Fibroblast of lung (primary cell): ENCODE results near the gene ODAD3. TPM values are rescaled to one million over a fixed set of nuclear protein-coding genes. Genes with fewer than 3 reads are reported as not detected.
"Not testable (repeated sequence)": the region's sequence is repeated elsewhere in the genome, so short reads cannot be mapped to it uniquely, and the experiment has no call there.

ENCODE experiments used
- DNase-seq, 2 donors: peaks; one replicate each; pipeline versions ENCODE4 v3.0.0 to v3.0.0-alpha.2; 2010; ENCODE audit warnings: low read depth in 2 of 2
- H2AFZ ChIP-seq: 2 replicates; pipeline ENCODE4 v1.5.1; 2012; ENCODE audit warnings: low read length, control low read depth, inconsistent platforms
- H3K27ac ChIP-seq: 2 replicates; pipeline ENCODE4 v1.5.1; 2011; ENCODE audit warnings: low read length, control low read depth; ENCODE audit not compliant: insufficient read depth
- H3K27me3 ChIP-seq: 2 replicates; pipeline ENCODE4 v1.5.1; 2011; ENCODE audit warnings: mild to moderate bottlenecking, low read length; ENCODE audit not compliant: control insufficient read depth, insufficient read depth
- H3K36me3 ChIP-seq: 2 replicates; pipeline ENCODE4 v1.5.1; 2011; ENCODE audit warnings: low read length; ENCODE audit not compliant: control insufficient read depth, insufficient read depth
- H3K4me1 ChIP-seq: 2 replicates; pipeline ENCODE4 v1.5.1; 2011; ENCODE audit warnings: low read length; ENCODE audit not compliant: control insufficient read depth, insufficient read depth; ENCODE audit errors: extremely low read depth
- H3K4me2 ChIP-seq: 2 replicates; pipeline ENCODE4 v1.5.1; 2011; ENCODE audit warnings: low read length, control low read depth; ENCODE audit not compliant: insufficient read depth; ENCODE audit errors: extremely low read depth
- H3K4me3 ChIP-seq, 4 experiments: fragments of 200-600 bp in 1 of 4; sonication (generic) in 1 of 4; replicated peaks in 1 of 4; 2 replicates each; pipeline ENCODE4 v1.5.1; 2011 to 2016; ENCODE audit warnings: low read length in 4 of 4, low read depth in 3 of 4, mild to moderate bottlenecking in 3 of 4, control low read depth in 2 of 4, inconsistent platforms in 1 of 4, mixed read lengths in 1 of 4; ENCODE audit not compliant: insufficient read depth in 1 of 4; ENCODE audit errors: control extremely low read depth in 1 of 4
- H3K79me2 ChIP-seq: 2 replicates; pipeline ENCODE4 v1.5.1; 2012; ENCODE audit warnings: mild to moderate bottlenecking, low read length, inconsistent platforms; ENCODE audit not compliant: control insufficient read depth, insufficient read depth
- H3K9ac ChIP-seq: 2 replicates; pipeline ENCODE4 v1.5.1; 2011; ENCODE audit warnings: mild to moderate bottlenecking, low read length, control low read depth; ENCODE audit not compliant: insufficient read depth
- H3K9me3 ChIP-seq: 2 replicates; pipeline ENCODE4 v1.5.1; 2012; ENCODE audit warnings: low read depth, low read length; ENCODE audit not compliant: control insufficient read depth, insufficient read depth
- H4K20me1 ChIP-seq: 2 replicates; pipeline ENCODE4 v1.5.1; 2011; ENCODE audit warnings: low read length; ENCODE audit not compliant: control insufficient read depth, insufficient read depth; ENCODE audit errors: extremely low read depth
- CTCF ChIP-seq, 2 donors: IDR thresholded peaks in 1 of 2; conservative IDR thresholded peaks in 1 of 2; 1 replicate in 1 of 2; 2 replicates in 1 of 2; pipeline ENCODE4 v1.5.1; 2011 to 2012; ENCODE audit warnings: low read length in 2 of 2, control low read depth in 1 of 2, inconsistent platforms in 1 of 2, low read depth in 1 of 2, mild to moderate bottlenecking in 1 of 2
- EZH2 ChIP-seq: IDR thresholded peaks from 2 replicates; pipeline ENCODE4 v1.5.1; 2012; ENCODE audit warnings: low read length, control low read depth, mild to moderate bottlenecking; ENCODE audit errors: missing control alignments
- polyA plus RNA-seq, 2 donors: library from polyadenylated mRNA; depleted of rRNA in 1 of 2; stranded (reverse) in 1 of 2; unstranded in 1 of 2; fragments of >200 nt; gene quantifications; 2 replicates each; pipeline ENCODE4 v1.2.1, GENCODE V29; 2011 to 2012; ENCODE audit warnings: missing spikeins in 1 of 2
- total RNA-seq: library from RNA; depleted of rRNA; stranded (reverse); fragments of >200 nt; gene quantifications from 2 replicates; pipeline ENCODE4 v1.2.1, GENCODE V29; 2014

ODAD3 gene
- total and polyA plus RNA-seq, 2 donors (not counting 1 experiment from before 2014, with no cell fraction given): 0.32 to 0.66 TPM

GRCh38 chr19:11410682-11411081, 24.2 kb downstream of the ODAD3 start:
- Histone ChIP-seq H3K9ac (no peak overlapping the region), H2AFZ (no peak overlapping the region), H4K20me1 (no peaks in the 10 kb centered on the region), H3K4me1 (no peaks in the 10 kb centered on the region), H3K27me3 (no peaks in the 10 kb centered on the region), H3K4me3 (no peak overlapping the region), H3K79me2 (no peaks in the 10 kb centered on the region), H3K4me2 (no peak overlapping the region), H3K36me3 (no peaks in the 10 kb centered on the region), H3K9me3 (no peaks in the 10 kb centered on the region), H3K27ac (no peak overlapping the region)
- DNase-seq: peak in 1 of 2 donors; percentile 52
- TF ChIP-seq CTCF (conservative IDR thresholded peaks at IDR 0.05 in 1 of 2, IDR thresholded peaks at IDR 0.05 in 1 of 2; ENCODE audit: low read depth in 1 of 2, low read length in 2 of 2) (no peak), EZH2 (no peak)

GRCh38 chr19:11408591-11408990, 26.3 kb downstream of the ODAD3 start:
- Histone ChIP-seq H3K36me3 (no peaks in the 10 kb centered on the region), H3K9me3 (no peaks in the 10 kb centered on the region), H3K4me1 (no peaks in the 10 kb centered on the region), H3K4me3 (no peak overlapping the region), H3K9ac (no peak overlapping the region), H4K20me1 (no peaks in the 10 kb centered on the region), H3K79me2 (no peaks in the 10 kb centered on the region), H3K4me2 (no peak overlapping the region), H2AFZ (no peak overlapping the region), H3K27me3 (no peaks in the 10 kb centered on the region), H3K27ac (no peak overlapping the region)
- DNase-seq: no peak
- TF ChIP-seq EZH2: no peak
- no peak for TF ChIP-seq CTCF (conservative IDR thresholded peaks at IDR 0.05 in 1 of 2, IDR thresholded peaks at IDR 0.05 in 1 of 2; ENCODE audit: low read depth in 1 of 2, low read length in 2 of 2)

GRCh38 chr19:11406703-11407236, 28.2 kb downstream of the ODAD3 start:
- not testable (repeated sequence) for H3K4me3 ChIP-seq, H3K27me3 ChIP-seq, H3K9ac ChIP-seq, DNase-seq, H3K27ac ChIP-seq, H3K4me2 ChIP-seq, H3K9me3 ChIP-seq, H3K79me2 ChIP-seq, H3K36me3 ChIP-seq, H2AFZ ChIP-seq, H4K20me1 ChIP-seq, H3K4me1 ChIP-seq
